ENCODE measurements around the gene HIF3A. TPM values are rescaled to one million over a fixed set of nuclear protein-coding genes. Genes with fewer than 3 reads are reported as not detected.

HIF3A gene
- total RNA-seq, 1 experiment from 2014 or later, result 0.98 TPM

DNA sequence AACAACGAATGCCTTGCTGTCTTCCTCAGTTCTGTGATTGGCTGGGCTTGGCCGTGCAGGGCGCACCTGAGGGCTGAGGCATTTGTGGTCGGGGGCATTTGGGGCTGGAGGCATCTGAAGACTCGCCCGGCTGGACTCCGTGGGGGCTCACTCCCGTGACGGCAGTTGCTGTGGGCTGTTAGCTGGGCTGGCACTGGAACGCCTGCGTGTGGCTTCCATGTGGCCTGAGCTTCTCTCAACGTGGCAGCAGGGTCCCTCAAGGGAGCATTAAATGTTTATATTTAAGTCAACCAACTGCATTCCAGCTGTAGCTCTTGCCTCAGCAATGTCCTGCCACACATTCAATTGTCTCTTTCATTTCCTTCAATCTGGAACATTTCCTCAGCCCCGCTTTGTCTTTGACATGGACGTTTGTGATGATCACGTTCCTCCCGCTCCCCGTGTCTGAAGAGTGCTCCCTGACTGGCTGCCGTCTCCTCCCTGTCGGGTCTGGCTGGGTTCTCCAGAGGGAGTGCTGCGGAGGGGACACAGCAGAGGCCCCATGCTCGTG is 95.5 kb downstream of the HIF3A start:
- ATAC-seq, result no peak
- intact Hi-C loops (cut with micrococcal nuclease), result no loop called here

DNA sequence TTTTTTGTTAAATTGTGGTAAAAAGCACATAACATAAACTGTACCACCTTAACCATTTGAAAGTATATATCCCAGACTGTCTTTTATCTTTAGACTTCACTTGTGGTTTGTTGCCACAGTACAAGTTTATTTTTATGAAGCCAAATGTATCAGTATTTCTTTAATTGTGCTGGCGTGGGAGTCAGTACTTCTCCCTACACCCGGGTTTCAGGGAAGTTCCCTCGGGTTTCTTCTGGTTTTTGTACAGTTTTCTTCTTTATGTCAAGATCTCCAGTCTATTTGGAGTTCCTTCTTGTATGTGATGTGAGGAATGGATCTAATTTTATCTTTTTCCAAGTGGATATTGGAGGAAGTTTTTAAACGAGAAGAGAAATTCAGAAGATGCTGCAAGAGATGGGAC is 96.0 kb downstream of the HIF3A start:
- Histone ChIP-seq H2AFZ (ENCODE audit: low read depth, low read length, poor library complexity, severe bottlenecking) (no peak overlapping the region), H3K9me3 (ENCODE audit: control insufficient read depth in 1 of 2, insufficient read depth in 1 of 2, low read depth in 1 of 2, low read length in 2 of 2) (no peaks in the 10 kb centered on the region; a peak in 1 of 4 replicates), H3K9ac (ENCODE audit: low read length) (no peak overlapping the region), H3K79me2 (ENCODE audit: insufficient read depth, low read length) (no peaks in the 10 kb centered on the region), H3K36me3 (ENCODE audit: control insufficient read depth in 1 of 2, insufficient read depth in 2 of 2, low read length in 2 of 2) (peaks cover 23 to 34% of the 10 kb centered on the region in 2 experiments), H3K4me3 (replicated peaks in 1 of 2; ENCODE audit: low read depth in 1 of 2, low read length in 2 of 2) (no peak overlapping the region), H3K27me3 (ENCODE audit: insufficient read depth, low read length) (no peaks in the 10 kb centered on the region), H3K27ac (ENCODE audit: low read depth, low read length) (no peak overlapping the region), H3K4me2 (ENCODE audit: low read length) (no peak overlapping the region), H4K20me1 (ENCODE audit: insufficient read depth) (no peaks in the 10 kb centered on the region), H3K9me2 (ENCODE audit: insufficient read depth) (no peaks in the 10 kb centered on the region), H3K4me1 (ENCODE audit: control insufficient read depth in 1 of 2, insufficient read depth in 2 of 2, low read length in 2 of 2) (peaks cover 4 to 11% of the 10 kb centered on the region in 2 experiments; a peak in 1 of 4 replicates)
- POLR2A ChIA-PET, result no interaction called here
- RAD21 ChIA-PET (ENCODE audit: low non-redundant PET in 1 of 2, low total read pairs in 2 of 2, uncharacterized antibody in 2 of 2, unreplicated experiment in 2 of 2), result no interaction called here
- intact Hi-C loops (cut with micrococcal nuclease), result no loop called here
- CTCF ChIA-PET, result no interaction called here
- ATAC-seq, result no peak
- no peak for DNase-seq (ENCODE audit: low read depth, low spot score)
- no peak for TF ChIP-seq SP1 (IDR thresholded peaks at IDR 0.05; ENCODE audit: low read depth)
- no peak for TF ChIP-seq SIN3A (IDR thresholded peaks at IDR 0.05; ENCODE audit: low read depth)
- TF ChIP-seq RAD21 (IDR thresholded peaks at IDR 0.05; ENCODE audit: low read depth), result no peak
- no TSS peak for BruUV-seq (replicated peaks)

More for the DNA sequence above, 95.5 kb downstream of the HIF3A start:
- H3K27ac ChIP-seq (ENCODE audit: low read depth, low read length), result no peak overlapping the region
- H3K36me3 ChIP-seq (ENCODE audit: control insufficient read depth in 1 of 2, insufficient read depth in 2 of 2, low read length in 2 of 2), result peaks cover 25 to 39% of the 10 kb centered on the region in 2 experiments
- no peak overlapping the region for H3K9ac ChIP-seq (ENCODE audit: low read length)
- no peak for TF ChIP-seq TCF7L2 (IDR thresholded peaks at IDR 0.05; ENCODE audit: borderline replicate concordance, extremely low read depth, insufficient read depth, insufficient read length)
- H4K20me1 ChIP-seq (ENCODE audit: insufficient read depth), result no peaks in the 10 kb centered on the region
- ChIA-PET POLR2A (no interaction called here), RAD21 (ENCODE audit: low non-redundant PET in 1 of 2, low total read pairs in 2 of 2, uncharacterized antibody in 2 of 2, unreplicated experiment in 2 of 2) (no interaction called here), CTCF (no interaction called here)
- H3K4me3 ChIP-seq (replicated peaks in 1 of 2; ENCODE audit: low read depth in 1 of 2, low read length in 2 of 2), result no peak overlapping the region
- no TSS peak for BruUV-seq (replicated peaks)
- H3K4me1 ChIP-seq (ENCODE audit: control insufficient read depth in 1 of 2, insufficient read depth in 2 of 2, low read length in 2 of 2), result peaks cover 4 to 11% of the 10 kb centered on the region in 2 experiments; a peak in 1 of 4 replicates
- no peak for DNase-seq (ENCODE audit: low read depth, low spot score)
- H3K4me2 ChIP-seq (ENCODE audit: low read length), result no peak overlapping the region
- H3K79me2 ChIP-seq (ENCODE audit: insufficient read depth, low read length), result no peaks in the 10 kb centered on the region
- no peaks in the 10 kb centered on the region; a peak in 1 of 4 replicates for H3K9me3 ChIP-seq (ENCODE audit: control insufficient read depth in 1 of 2, insufficient read depth in 1 of 2, low read depth in 1 of 2, low read length in 2 of 2)
- no peaks in the 10 kb centered on the region for H3K27me3 ChIP-seq (ENCODE audit: insufficient read depth, low read length)
- H2AFZ ChIP-seq (ENCODE audit: low read depth, low read length, poor library complexity, severe bottlenecking), result no peak overlapping the region
- H3K9me2 ChIP-seq (ENCODE audit: insufficient read depth), result no peaks in the 10 kb centered on the region

Other genes with a start within 250 kb of the HIF3A start
- gene IGFL3, start 172.4 kb upstream of the HIF3A start, total RNA-seq (2021; ENCODE audit: unreplicated experiment), result not detected
- gene IGFL2, start 148.8 kb upstream of the HIF3A start, total RNA-seq (2021; ENCODE audit: unreplicated experiment), result not detected
- gene IGFL1, start 67.3 kb upstream of the HIF3A start, total RNA-seq (2021; ENCODE audit: unreplicated experiment), result not detected
- 102 TPM for gene PPP5C, start 50.0 kb downstream of the HIF3A start, total RNA-seq (2021; ENCODE audit: unreplicated experiment)
- gene CCDC8, start 116.5 kb downstream of the HIF3A start, total RNA-seq (2021; ENCODE audit: unreplicated experiment), result 0.10 TPM
- not detected for gene PNMA8C, start 131.9 kb downstream of the HIF3A start, total RNA-seq (2021; ENCODE audit: unreplicated experiment)
- gene PNMA8A, start 174.5 kb downstream of the HIF3A start, total RNA-seq (2021; ENCODE audit: unreplicated experiment), result not detected
- 0.10 TPM for gene PNMA8B, start 198.8 kb downstream of the HIF3A start, total RNA-seq (2021; ENCODE audit: unreplicated experiment)

All from HCT116 (cell line).